Keratinocyte (primary cell): ENCODE results near the gene ABLIM1. TPM values are rescaled to one million over a fixed set of nuclear protein-coding genes. Genes with fewer than 3 reads are reported as not detected.

Experiments used
- DNase-seq: peaks from one replicate; pipeline ENCODE4 v3.0.0-alpha.2; 2011; ENCODE audit warnings: low read depth, missing footprints, low spot score
- FAIRE-seq: peaks from 2 replicates; lab custom pipeline; 2011; peaks lifted over from hg19 to GRCh38; lab: Jason Lieb, UNC
- H2AFZ ChIP-seq: 2 replicates; pipeline ENCODE4 v1.6.0; 2012; ENCODE audit warnings: low read length, control low read depth, inconsistent platforms; ENCODE audit not compliant: control insufficient read depth
- H3K27ac ChIP-seq: 2 replicates; pipeline ENCODE4 v1.5.1; 2011; ENCODE audit warnings: low read length; ENCODE audit not compliant: control insufficient read depth, insufficient read depth
- H3K27me3 ChIP-seq: 3 replicates; pipeline ENCODE4 v1.6.0; 2011; ENCODE audit warnings: low read length; ENCODE audit not compliant: control insufficient read depth, insufficient read depth; ENCODE audit errors: extremely low read depth
- H3K36me3 ChIP-seq, 2 experiments: 2 replicates in 1 of 2; 3 replicates in 1 of 2; pipeline ENCODE4 v1.5.1; 2011; ENCODE audit warnings: low read length in 2 of 2, mild to moderate bottlenecking in 1 of 2; ENCODE audit not compliant: control insufficient read depth in 2 of 2, insufficient read depth in 2 of 2; ENCODE audit errors: extremely low read depth in 1 of 2
- H3K4me1 ChIP-seq: 3 replicates; pipeline ENCODE4 v1.5.1; 2011; ENCODE audit warnings: low read length; ENCODE audit not compliant: control insufficient read depth, insufficient read depth; ENCODE audit errors: extremely low read depth
- H3K4me2 ChIP-seq: 3 replicates; pipeline ENCODE4 v1.6.0; 2011; ENCODE audit warnings: low read depth, low read length; ENCODE audit not compliant: control insufficient read depth, insufficient read depth; ENCODE audit errors: extremely low read depth
- H3K4me3 ChIP-seq, 3 experiments: fragments of 200-600 bp in 1 of 3; sonication (generic) in 1 of 3; 2 replicates in 2 of 3; 3 replicates in 1 of 3; pipeline ENCODE4 v1.5.1; 2011 to 2016; ENCODE audit warnings: low read length in 3 of 3, mild to moderate bottlenecking in 3 of 3, control low read depth in 2 of 3, inconsistent platforms in 1 of 3, low read depth in 1 of 3, mixed read lengths in 1 of 3, mixed run types in 1 of 3, moderate library complexity in 1 of 3; ENCODE audit not compliant: control insufficient read depth in 2 of 3, insufficient read depth in 2 of 3; ENCODE audit errors: extremely low read depth in 1 of 3
- H3K79me2 ChIP-seq: 2 replicates; pipeline ENCODE4 v1.6.0; 2012; ENCODE audit warnings: low read length; ENCODE audit not compliant: control insufficient read depth, insufficient read depth
- H3K9ac ChIP-seq: 3 replicates; pipeline ENCODE4 v1.6.0; 2011; ENCODE audit warnings: low read length; ENCODE audit not compliant: control insufficient read depth, insufficient read depth; ENCODE audit errors: extremely low read depth
- H3K9me1 ChIP-seq: 3 replicates; pipeline ENCODE4 v1.6.0; 2011; ENCODE audit warnings: low read length; ENCODE audit not compliant: control insufficient read depth, insufficient read depth; ENCODE audit errors: extremely low read depth
- H3K9me3 ChIP-seq: 2 replicates; pipeline ENCODE4 v1.5.1; 2012; ENCODE audit warnings: low read depth, low read length; ENCODE audit not compliant: control insufficient read depth
- H4K20me1 ChIP-seq: 3 replicates; pipeline ENCODE4 v1.6.0; 2011; ENCODE audit warnings: low read length; ENCODE audit not compliant: control insufficient read depth, insufficient read depth; ENCODE audit errors: extremely low read depth
- CTCF ChIP-seq, 3 experiments: IDR thresholded peaks in 1 of 3; conservative IDR thresholded peaks in 1 of 3; optimal IDR thresholded peaks in 1 of 3; 2 replicates in 2 of 3; 3 replicates in 1 of 3; pipeline versions ENCODE3 to v1.5.1; 2011; ENCODE audit warnings: low read length in 3 of 3, mild to moderate bottlenecking in 3 of 3, moderate library complexity in 2 of 3, control low read depth in 1 of 3, inconsistent platforms in 1 of 3; ENCODE audit not compliant: insufficient read depth in 2 of 3; ENCODE audit errors: extremely low read depth in 1 of 3
- EZH2 ChIP-seq: IDR thresholded peaks from one replicate; pipeline ENCODE4 v1.6.1; 2012; ENCODE audit warnings: inconsistent platforms, mild to moderate bottlenecking, low read length, moderate library complexity
- dilution Hi-C: fragments of 300-500 bp; cut with MboI; formaldehyde crosslinking; loops from one replicate; pipeline ENCODE4 v1.7.0; 2020; ENCODE audit warnings: low sequenced_read_pairs; ENCODE audit not compliant: extremely low pct_ligation_motif_present
- polyA plus RNA-seq, 5 experiments: library from polyadenylated mRNA; depleted of rRNA in 3 of 5; stranded (reverse) in 3 of 5; stranded (forward) in 1 of 5; unstranded in 1 of 5; fragments of >200 nt; gene quantifications; 1 replicate in 1 of 5; 2 replicates in 3 of 5; 3 replicates in 1 of 5; pipeline versions ENCODE4 v1.2.1 to v1.2.3, GENCODE V29; 2011 to 2012; ENCODE audit warnings: missing spikeins in 2 of 5, low read depth in 1 of 5, low replicate concordance in 1 of 5

The ABLIM1 gene
- polyA plus RNA-seq, 1 donor (not counting 4 experiments of a cell fraction or from before 2014, with no cell fraction given) = 55.2 TPM

GRCh38 chr10:114426476-114426875 lies 231.6 kb downstream of the ABLIM1 start:
- no peaks in the 10 kb centered on the region for H3K9me3 ChIP-seq
- no peak for DNase-seq
- no peak overlapping the region for H3K9ac ChIP-seq
- H3K4me1 ChIP-seq = peaks cover 10% of the 10 kb centered on the region
- no peak overlapping the region for H3K4me3 ChIP-seq
- TF ChIP-seq CTCF (optimal IDR thresholded peaks at IDR 0.05 in 1 of 3, IDR thresholded peaks at IDR 0.05 in 1 of 3, conservative IDR thresholded peaks at IDR 0.05 in 1 of 3; ENCODE audit: extremely low read depth in 1 of 3, insufficient read depth in 2 of 3, low read length in 3 of 3) (no peak), EZH2 (no peak)
- H3K9me1 ChIP-seq = no peaks in the 10 kb centered on the region
- peaks cover 0 to 4% of the 10 kb centered on the region in 2 experiments for H3K36me3 ChIP-seq
- no peaks in the 10 kb centered on the region for H4K20me1 ChIP-seq
- no peak overlapping the region for H3K27ac ChIP-seq
- no peaks in the 10 kb centered on the region for H3K79me2 ChIP-seq
- H3K4me2 ChIP-seq = no peak overlapping the region
- H3K27me3 ChIP-seq = no peaks in the 10 kb centered on the region
- no peak for FAIRE-seq
- no peak overlapping the region for H2AFZ ChIP-seq
- dilution Hi-C loops = no loop called here

- H2AFZ ChIP-seq = no peak overlapping the region
- peak overlapping the region; percentile 2 for H3K4me2 ChIP-seq
- no peak overlapping the region for H3K27ac ChIP-seq
- H3K9me1 ChIP-seq = no peaks in the 10 kb centered on the region
- H3K4me1 ChIP-seq = peaks cover 13% of the 10 kb centered on the region
- dilution Hi-C loops = no loop called here
- FAIRE-seq = peak; percentile 71
- no peak overlapping the region for H3K9ac ChIP-seq
- H3K36me3 ChIP-seq = no peaks in the 10 kb centered on the region
- no peaks in the 10 kb centered on the region for H3K79me2 ChIP-seq
- no peak for DNase-seq
- no peaks in the 10 kb centered on the region for H3K27me3 ChIP-seq
- H4K20me1 ChIP-seq = no peaks in the 10 kb centered on the region
- TF ChIP-seq EZH2 (no peak), CTCF (optimal IDR thresholded peaks at IDR 0.05 in 1 of 3, IDR thresholded peaks at IDR 0.05 in 1 of 3, conservative IDR thresholded peaks at IDR 0.05 in 1 of 3; ENCODE audit: extremely low read depth in 1 of 3, insufficient read depth in 2 of 3, low read length in 3 of 3) (no peak)
- H3K4me3 ChIP-seq = no peak overlapping the region
- no peaks in the 10 kb centered on the region for H3K9me3 ChIP-seq
Observed at GRCh38 chr10:114420811-114421485, 237.1 kb downstream of the ABLIM1 start.
